Suprapubic skin (tissue), 4 donors: Measurements from ENCODE around the gene FOXC1. TPM values are rescaled to one million over a fixed set of nuclear protein-coding genes. Genes with fewer than 3 reads are reported as not detected.

ENCODE experiments used
- DNase-seq, 2 donors: peaks; one replicate each; pipeline ENCODE4 v3.0.0-alpha.2; 2019; ENCODE audit warnings: low spot score in 2 of 2
- H3K27ac ChIP-seq: fragments of 200-600 bp; sonication (generic); one replicate; pipeline ENCODE4 v1.5.1; 2019
- H3K27me3 ChIP-seq: fragments of 200-600 bp; sonication (generic); one replicate; pipeline ENCODE4 v1.5.1; 2019
- H3K36me3 ChIP-seq: fragments of 200-600 bp; sonication (generic); one replicate; pipeline ENCODE4 v1.5.1; 2019
- H3K4me1 ChIP-seq: fragments of 200-600 bp; sonication (generic); one replicate; pipeline ENCODE4 v1.5.1; 2019
- H3K4me3 ChIP-seq: fragments of 200-600 bp; sonication (generic); one replicate; pipeline ENCODE4 v1.5.1; 2019; ENCODE audit warnings: mild to moderate bottlenecking
- H3K9me3 ChIP-seq: fragments of 200-600 bp; sonication (generic); one replicate; pipeline ENCODE4 v1.5.1; 2019
- CTCF ChIP-seq, 2 donors: fragments of 200-600 bp in 1 of 2; fragments of 450-650 bp in 1 of 2; sonication (generic) in 1 of 2; IDR thresholded peaks; one replicate each; pipeline ENCODE4 v1.5.1; 2016 to 2019; ENCODE audit warnings: antibody characterized with exemption in 2 of 2, mild to moderate bottlenecking in 1 of 2, moderate library complexity in 1 of 2
- EP300 ChIP-seq: sonication (generic); formaldehyde crosslinking; IDR thresholded peaks from one replicate; pipeline ENCODE4 v1.6.1; 2017; ENCODE audit warnings: antibody characterized with exemption
- POLR2A ChIP-seq, 2 donors: fragments of 450-650 bp; IDR thresholded peaks; one replicate each; pipeline ENCODE4 v1.6.1; 2017; ENCODE audit warnings: antibody characterized with exemption in 2 of 2, mild to moderate bottlenecking in 2 of 2, moderate library complexity in 2 of 2
- POLR2AphosphoS5 ChIP-seq, 3 donors: sonication (generic); formaldehyde crosslinking; IDR thresholded peaks; one replicate each; pipeline ENCODE4 v1.6.1; 2017; ENCODE audit warnings: antibody characterized with exemption in 3 of 3
- WGBS: methylation state at CpG from one replicate; pipeline ENCODE4 v1.1.5; 2018; 5-methylcytosine and 5-hydroxymethylcytosine counted together
- total RNA-seq, 4 donors: library from RNA; depleted of rRNA; stranded (reverse); fragments of >200 nt; gene quantifications; one replicate each; pipeline ENCODE4 v1.1.0, GENCODE V29; 2016

FOXC1 gene
- total RNA-seq, 4 donors from 2014 or later, result 14.5 to 35.8 (median 21.4) TPM

GRCh38 chr6:1576166-1576565 lies 33.5 kb upstream of the FOXC1 start:
- peaks cover 5% of the 10 kb centered on the region for H3K27me3 ChIP-seq
- 85% methylated on average over 9 of the region's 9 CpGs for WGBS
- H3K36me3 ChIP-seq, result no peaks in the 10 kb centered on the region
- peaks cover 3% of the 10 kb centered on the region for H3K9me3 ChIP-seq
- peak overlapping the region; percentile 78 for H3K27ac ChIP-seq
- H3K4me3 ChIP-seq, result no peak overlapping the region
- peaks cover 27% of the 10 kb centered on the region for H3K4me1 ChIP-seq
- no peak for DNase-seq
- TF ChIP-seq POLR2A (IDR thresholded peaks at IDR 0.05), result no peak
- TF ChIP-seq CTCF (IDR thresholded peaks at IDR 0.05), result no peak
- TF ChIP-seq EP300, result no peak
- no peak for TF ChIP-seq POLR2AphosphoS5 (IDR thresholded peaks at IDR 0.05)

- TF ChIP-seq EP300, result no peak
- TF ChIP-seq POLR2AphosphoS5 (IDR thresholded peaks at IDR 0.05), result no peak
- TF ChIP-seq CTCF (IDR thresholded peaks at IDR 0.05), result no peak
- no peak for TF ChIP-seq POLR2A (IDR thresholded peaks at IDR 0.05)
- peaks cover 5% of the 10 kb centered on the region for H3K27me3 ChIP-seq
- H3K4me1 ChIP-seq, result peaks cover 27% of the 10 kb centered on the region
- no peak for DNase-seq
- no peaks in the 10 kb centered on the region for H3K36me3 ChIP-seq
- 88% methylated on average over 11 of the region's 11 CpGs for WGBS
- peak overlapping the region; percentile 78 for H3K27ac ChIP-seq
- H3K4me3 ChIP-seq, result no peak overlapping the region
- H3K9me3 ChIP-seq, result no peaks in the 10 kb centered on the region
Observed at GRCh38 chr6:1576711-1577110, 33.0 kb upstream of the FOXC1 start.

- Histone ChIP-seq H3K9me3 (no peaks in the 10 kb centered on the region), H3K4me3 (no peak overlapping the region), H3K4me1 (peaks cover 27% of the 10 kb centered on the region), H3K27me3 (peaks cover 5% of the 10 kb centered on the region), H3K36me3 (no peaks in the 10 kb centered on the region), H3K27ac (peak overlapping the region; percentile 78)
- no peak for DNase-seq
- no peak for TF ChIP-seq POLR2A (IDR thresholded peaks at IDR 0.05)
- TF ChIP-seq POLR2AphosphoS5 (IDR thresholded peaks at IDR 0.05), result no peak
- no peak for TF ChIP-seq EP300
- no peak for TF ChIP-seq CTCF (IDR thresholded peaks at IDR 0.05)
- 94% methylated on average over 11 of the region's 11 CpGs for WGBS
Observed at GRCh38 chr6:1577146-1577680, 32.5 kb upstream of the FOXC1 start.

- DNase-seq, result no peak
- Histone ChIP-seq H3K27ac (peak overlapping the region; percentile 78), H3K9me3 (no peaks in the 10 kb centered on the region), H3K27me3 (peaks cover 5% of the 10 kb centered on the region), H3K4me3 (no peak overlapping the region), H3K36me3 (no peaks in the 10 kb centered on the region), H3K4me1 (peaks cover 23% of the 10 kb centered on the region)
- TF ChIP-seq POLR2AphosphoS5 (IDR thresholded peaks at IDR 0.05), result no peak
- TF ChIP-seq CTCF (IDR thresholded peaks at IDR 0.05), result no peak
- TF ChIP-seq EP300, result no peak
- no peak for TF ChIP-seq POLR2A (IDR thresholded peaks at IDR 0.05)
- 84% methylated on average over 19 of the region's 19 CpGs for WGBS
Observed at GRCh38 chr6:1577896-1578745, 31.6 kb upstream of the FOXC1 start.

GRCh38 chr6:1579096-1579495 lies 30.6 kb upstream of the FOXC1 start:
- H3K4me3 ChIP-seq, result no peak overlapping the region
- H3K9me3 ChIP-seq, result no peaks in the 10 kb centered on the region
- H3K27me3 ChIP-seq, result peaks cover 5% of the 10 kb centered on the region
- peaks cover 15% of the 10 kb centered on the region for H3K4me1 ChIP-seq
- no peaks in the 10 kb centered on the region for H3K36me3 ChIP-seq
- WGBS, result 61% methylated on average over 5 of the region's 5 CpGs
- TF ChIP-seq POLR2A (IDR thresholded peaks at IDR 0.05) (no peak), EP300 (no peak), POLR2AphosphoS5 (IDR thresholded peaks at IDR 0.05) (no peak), CTCF (IDR thresholded peaks at IDR 0.05) (no peak)
- H3K27ac ChIP-seq, result peak overlapping the region; percentile 50
- no peak for DNase-seq
